Measurements from ENCODE around the gene TMEM209.
"Not testable (repeated sequence)": the region's sequence is repeated elsewhere in the genome, so short reads cannot be mapped to it uniquely, and the experiment has no call there.

Gene TMEM209

GRCh38 chr7:130218806-130219620 is 13.8 kb upstream of the TMEM209 start:
- no peak for DNase-seq (ENCODE audit: low read depth, low spot score)

GRCh38 chr7:130216750-130217149 is 11.5 kb upstream of the TMEM209 start:
- DNase-seq (ENCODE audit: low read depth, low spot score): no peak

- DNase-seq (ENCODE audit: low read depth, low spot score): no peak
Measured at GRCh38 chr7:130216025-130216424, 10.8 kb upstream of the TMEM209 start.

GRCh38 chr7:130213828-130214227 is 8.6 kb upstream of the TMEM209 start:
- DNase-seq (ENCODE audit: low read depth, low spot score): no peak

- DNase-seq (ENCODE audit: low read depth, low spot score): no peak
Measured at GRCh38 chr7:130210181-130210935, 5.2 kb upstream of the TMEM209 start.

GRCh38 chr7:130208516-130208915 is 3.3 kb upstream of the TMEM209 start:
- no peak for DNase-seq (ENCODE audit: low read depth, low spot score)

- DNase-seq (ENCODE audit: low read depth, low spot score): no peak
Measured at GRCh38 chr7:130207642-130208041, 2.4 kb upstream of the TMEM209 start, which contains the start of gene SSMEM1. Gene SSMEM1 (plus strand): TSS chr7:130207860. CDS start chr7:130207911, 51 bp downstream.

- DNase-seq (ENCODE audit: low read depth, low spot score): no peak
Measured at GRCh38 chr7:130207033-130207432, 1.8 kb upstream of the TMEM209 start.

- no peak for DNase-seq (ENCODE audit: low read depth, low spot score)
Measured at GRCh38 chr7:130201796-130202195, 3.4 kb downstream of the TMEM209 start.

GRCh38 chr7:130197094-130197493 is 8.1 kb downstream of the TMEM209 start:
- no peak for DNase-seq (ENCODE audit: low read depth, low spot score)

GRCh38 chr7:130196476-130196875 is 8.7 kb downstream of the TMEM209 start:
- no peak for DNase-seq (ENCODE audit: low read depth, low spot score)

- no peak for DNase-seq (ENCODE audit: low read depth, low spot score)
Measured at GRCh38 chr7:130195396-130195795, 9.8 kb downstream of the TMEM209 start.

GRCh38 chr7:130191791-130192190 is 13.4 kb downstream of the TMEM209 start:
- no peak for DNase-seq (ENCODE audit: low read depth, low spot score)

- no peak for DNase-seq (ENCODE audit: low read depth, low spot score)
Measured at GRCh38 chr7:130189343-130189742, 15.9 kb downstream of the TMEM209 start.

- DNase-seq (ENCODE audit: low read depth, low spot score): no peak
Measured at GRCh38 chr7:130187360-130187759, 17.8 kb downstream of the TMEM209 start.

GRCh38 chr7:130184349-130184748 is 20.9 kb downstream of the TMEM209 start:
- not testable (repeated sequence) for DNase-seq (ENCODE audit: low read depth, low spot score)

GRCh38 chr7:130182990-130183389 is 22.2 kb downstream of the TMEM209 start:
- DNase-seq (ENCODE audit: low read depth, low spot score): no peak

GRCh38 chr7:130181263-130181605 is 24.0 kb downstream of the TMEM209 start:
- DNase-seq (ENCODE audit: low read depth, low spot score): no peak

GRCh38 chr7:130180571-130181262 is 24.5 kb downstream of the TMEM209 start:
- DNase-seq (ENCODE audit: low read depth, low spot score): no peak

GRCh38 chr7:130179631-130180030 is 25.6 kb downstream of the TMEM209 start:
- no peak for DNase-seq (ENCODE audit: low read depth, low spot score)

- no peak for DNase-seq (ENCODE audit: low read depth, low spot score)
Measured at GRCh38 chr7:130178251-130178650, 27.0 kb downstream of the TMEM209 start.

- DNase-seq (ENCODE audit: low read depth, low spot score): no peak
Measured at GRCh38 chr7:130174237-130174959, 30.8 kb downstream of the TMEM209 start.

Data from brain pericyte (primary cell).